Suppressor macrophage treated with lipopolysaccharide for 4 hours (primary cell): ENCODE data around the gene EXOC3L1.

ENCODE experiments used
- DNase-seq: peaks from one replicate; pipeline ENCODE4 v3.0.0-alpha.2; 2020

The EXOC3L1 gene

GRCh38 chr16:67198238-67198734 is 8.3 kb upstream of the EXOC3L1 start:
- DNase-seq, result peak; percentile 64

- DNase-seq, result no peak
Measured at GRCh38 chr16:67197704-67198103, 7.8 kb upstream of the EXOC3L1 start.

GRCh38 chr16:67196881-67197280 is 6.9 kb upstream of the EXOC3L1 start:
- DNase-seq, result no peak

GRCh38 chr16:67195676-67196075 is 5.7 kb upstream of the EXOC3L1 start:
- no peak for DNase-seq

GRCh38 chr16:67194260-67194659 is 4.3 kb upstream of the EXOC3L1 start:
- no peak for DNase-seq

- DNase-seq, result no peak
Measured at GRCh38 chr16:67193536-67193935, 3.6 kb upstream of the EXOC3L1 start.

GRCh38 chr16:67192781-67193361 is 2.9 kb upstream of the EXOC3L1 start:
- no peak for DNase-seq

GRCh38 chr16:67191995-67192681 is 2.2 kb upstream of the EXOC3L1 start, which contains the start of gene E2F4:
Gene E2F4 (plus strand): TSS chr16:67192155. CDS start chr16:67192228, 73 bp downstream.
- peak; percentile 96 for DNase-seq

- DNase-seq, result no peak
Measured at GRCh38 chr16:67191411-67191994, 1.6 kb upstream of the EXOC3L1 start.

GRCh38 chr16:67190448-67191399 is 788 bp upstream of the EXOC3L1 start:
- DNase-seq, result no peak

- DNase-seq, result no peak
Measured at GRCh38 chr16:67188798-67189197, 1.1 kb downstream of the EXOC3L1 start.

- peak; percentile 25 for DNase-seq
Measured at GRCh38 chr16:67188323-67188722, 1.6 kb downstream of the EXOC3L1 start.

GRCh38 chr16:67187175-67187890 is 2.6 kb downstream of the EXOC3L1 start:
- DNase-seq, result no peak

- DNase-seq, result no peak
Measured at GRCh38 chr16:67186550-67186950, 3.4 kb downstream of the EXOC3L1 start.

- DNase-seq, result no peak
Measured at GRCh38 chr16:67185651-67186134, 4.2 kb downstream of the EXOC3L1 start.

- DNase-seq, result peak; percentile 93
Measured at GRCh38 chr16:67184995-67185650, 4.8 kb downstream of the EXOC3L1 start.

- no peak for DNase-seq
Measured at GRCh38 chr16:67184453-67184994, 5.4 kb downstream of the EXOC3L1 start.

GRCh38 chr16:67183627-67184452 is 6.1 kb downstream of the EXOC3L1 start, which contains the start of gene MATCAP1:
Gene MATCAP1 (minus strand): TSS chr16:67183963. CDS start chr16:67180610, 3,353 bp downstream.
- peak; percentile 97 for DNase-seq

GRCh38 chr16:67183284-67183626 is 6.7 kb downstream of the EXOC3L1 start:
- no peak for DNase-seq

GRCh38 chr16:67182288-67182687 is 7.6 kb downstream of the EXOC3L1 start:
- DNase-seq, result no peak
